ENCODE data around the gene RHOB. TPM values are rescaled to one million over a fixed set of nuclear protein-coding genes. Genes with fewer than 3 reads are reported as not detected.

The RHOB gene
- total RNA-seq, 1 donor from 2014 or later = 135 TPM

DNA sequence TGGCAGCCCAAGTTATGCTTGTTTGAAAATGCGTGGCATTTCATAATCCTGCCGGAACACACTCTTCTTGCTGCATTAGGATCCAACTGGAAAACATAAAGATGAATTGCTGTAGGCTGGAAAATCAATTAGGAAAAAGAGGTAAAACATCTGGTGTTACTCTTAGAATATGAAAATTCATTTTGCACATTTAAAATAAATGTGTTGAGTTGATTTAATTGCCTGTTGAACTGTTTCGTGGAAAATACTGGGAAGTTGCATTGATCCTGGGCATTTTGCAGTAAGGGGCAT lies 4.1 kb downstream of the RHOB start:
- no peak for DNase-seq
- Mint-ChIP-seq H3K27ac (ENCODE audit: unreplicated experiment) (no peak overlapping the region), H3K36me3 (ENCODE audit: unreplicated experiment) (no peaks in the 10 kb centered on the region), H3K4me1 (ENCODE audit: low read depth, unreplicated experiment) (peaks cover 15% of the 10 kb centered on the region), H3K9me3 (ENCODE audit: unreplicated experiment) (peaks cover 14% of the 10 kb centered on the region), H3K27me3 (ENCODE audit: unreplicated experiment) (peaks cover 21% of the 10 kb centered on the region), H3K4me3 (ENCODE audit: unreplicated experiment) (peak overlapping the region; percentile 60)
- TF ChIP-seq, protein P1, sequence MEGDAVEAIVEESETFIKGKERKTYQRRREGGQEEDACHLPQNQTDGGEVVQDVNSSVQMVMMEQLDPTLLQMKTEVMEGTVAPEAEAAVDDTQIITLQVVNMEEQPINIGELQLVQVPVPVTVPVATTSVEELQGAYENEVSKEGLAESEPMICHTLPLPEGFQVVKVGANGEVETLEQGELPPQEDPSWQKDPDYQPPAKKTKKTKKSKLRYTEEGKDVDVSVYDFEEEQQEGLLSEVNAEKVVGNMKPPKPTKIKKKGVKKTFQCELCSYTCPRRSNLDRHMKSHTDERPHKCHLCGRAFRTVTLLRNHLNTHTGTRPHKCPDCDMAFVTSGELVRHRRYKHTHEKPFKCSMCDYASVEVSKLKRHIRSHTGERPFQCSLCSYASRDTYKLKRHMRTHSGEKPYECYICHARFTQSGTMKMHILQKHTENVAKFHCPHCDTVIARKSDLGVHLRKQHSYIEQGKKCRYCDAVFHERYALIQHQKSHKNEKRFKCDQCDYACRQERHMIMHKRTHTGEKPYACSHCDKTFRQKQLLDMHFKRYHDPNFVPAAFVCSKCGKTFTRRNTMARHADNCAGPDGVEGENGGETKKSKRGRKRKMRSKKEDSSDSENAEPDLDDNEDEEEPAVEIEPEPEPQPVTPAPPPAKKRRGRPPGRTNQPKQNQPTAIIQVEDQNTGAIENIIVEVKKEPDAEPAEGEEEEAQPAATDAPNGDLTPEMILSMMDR (IDR thresholded peaks at IDR 0.05; ENCODE audit: partially characterized antibody, unreplicated experiment) = no peak

DNA sequence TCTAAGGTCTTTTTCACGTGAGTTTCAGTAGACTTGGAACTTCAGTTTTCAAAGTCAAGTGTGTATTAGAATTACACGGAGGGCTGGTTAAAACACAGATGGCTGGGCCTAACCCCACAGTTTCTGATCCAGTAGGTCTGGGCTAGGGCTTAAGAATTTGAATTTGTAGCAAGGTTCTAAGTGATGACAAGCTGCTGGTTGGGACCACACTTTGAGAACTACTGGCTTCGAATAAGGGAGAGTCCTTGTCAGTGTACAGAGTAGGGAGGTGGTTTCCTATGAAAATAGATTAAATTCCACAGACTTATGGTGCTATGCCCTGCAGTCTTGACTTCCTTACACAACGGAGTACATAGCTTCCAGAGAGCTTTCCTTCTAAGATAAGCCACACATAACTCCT lies 4.5 kb downstream of the RHOB start:
- Mint-ChIP-seq H3K4me1 (ENCODE audit: low read depth, unreplicated experiment) (peaks cover 15% of the 10 kb centered on the region), H3K27ac (ENCODE audit: unreplicated experiment) (no peak overlapping the region), H3K4me3 (ENCODE audit: unreplicated experiment) (peak overlapping the region; percentile 60)

DNA sequence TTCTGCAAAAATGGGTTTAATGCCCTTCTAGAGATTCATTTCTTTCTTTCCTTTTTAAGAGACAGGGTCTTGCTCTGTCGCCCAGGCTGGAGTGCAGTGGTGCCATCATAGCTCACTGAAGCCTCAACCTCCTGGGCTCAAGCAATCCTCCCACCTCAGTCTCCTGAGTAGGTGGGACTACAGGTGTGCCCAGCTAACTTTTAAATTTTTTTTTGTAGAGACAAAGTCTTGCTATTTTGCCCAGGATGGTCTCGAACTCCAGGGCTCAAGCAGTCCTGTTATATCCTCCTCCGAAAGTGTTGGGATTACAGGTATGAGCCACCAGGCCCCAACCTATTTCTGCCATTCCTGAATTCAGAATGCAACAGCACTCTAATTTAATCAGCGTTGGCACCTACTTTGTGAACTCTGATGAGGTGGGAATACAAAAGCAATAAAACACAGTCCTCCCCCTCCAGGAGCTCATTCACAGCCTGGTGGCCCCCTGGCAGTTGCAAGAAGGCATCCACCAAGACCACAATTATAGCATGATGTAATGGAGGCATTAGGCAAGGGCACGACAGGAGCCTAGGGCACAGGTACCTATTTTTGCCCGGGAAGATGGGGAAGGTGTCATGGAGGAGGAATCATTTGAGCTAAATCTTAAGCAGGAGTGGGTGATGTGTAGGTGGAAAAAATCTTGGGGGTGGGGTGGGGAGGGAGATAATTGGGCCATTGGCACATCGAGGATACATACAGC lies 5.1 kb downstream of the RHOB start:
- no peaks in the 10 kb centered on the region for H3K36me3 Mint-ChIP-seq (ENCODE audit: unreplicated experiment)
- no peak overlapping the region for H3K27ac Mint-ChIP-seq (ENCODE audit: unreplicated experiment)
- peaks cover 21% of the 10 kb centered on the region for H3K27me3 Mint-ChIP-seq (ENCODE audit: unreplicated experiment)
- no peak for DNase-seq
- no peak overlapping the region for H3K4me3 Mint-ChIP-seq (ENCODE audit: unreplicated experiment)
- peaks cover 15% of the 10 kb centered on the region for H3K4me1 Mint-ChIP-seq (ENCODE audit: low read depth, unreplicated experiment)
- peaks cover 10% of the 10 kb centered on the region for H3K9me3 Mint-ChIP-seq (ENCODE audit: unreplicated experiment)
- TF ChIP-seq, protein P1 (IDR thresholded peaks at IDR 0.05; ENCODE audit: partially characterized antibody, unreplicated experiment) = no peak

More for the DNA sequence above, 4.5 kb downstream of the RHOB start:
- Mint-ChIP-seq H3K9me3 (ENCODE audit: unreplicated experiment) (peaks cover 13% of the 10 kb centered on the region), H3K36me3 (ENCODE audit: unreplicated experiment) (no peaks in the 10 kb centered on the region), H3K27me3 (ENCODE audit: unreplicated experiment) (peaks cover 21% of the 10 kb centered on the region)
- no peak for DNase-seq
- TF ChIP-seq, protein P1 (IDR thresholded peaks at IDR 0.05; ENCODE audit: partially characterized antibody, unreplicated experiment) = no peak

DNA sequence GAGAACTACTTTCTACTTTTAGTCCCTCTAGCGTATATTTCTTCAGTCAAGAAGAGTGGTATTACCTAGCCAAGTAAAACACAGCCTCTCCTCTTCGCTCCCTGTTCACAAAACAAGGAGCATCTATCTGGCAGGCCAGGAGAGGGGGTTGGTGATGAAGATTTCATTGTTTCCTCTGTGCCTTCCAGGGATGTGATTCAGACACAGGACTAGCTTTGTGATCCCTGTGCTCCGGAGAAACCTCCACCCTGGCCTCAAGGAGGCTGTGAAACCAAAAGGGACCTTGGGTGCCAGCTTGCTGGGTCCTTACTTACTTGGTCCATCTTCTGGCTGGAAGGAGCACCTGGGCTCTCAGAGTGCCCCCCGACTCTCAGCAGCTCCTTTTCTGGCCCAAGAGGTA lies 5.7 kb downstream of the RHOB start:
- no peak overlapping the region for H3K27ac Mint-ChIP-seq (ENCODE audit: unreplicated experiment)
- peaks cover 10% of the 10 kb centered on the region for H3K9me3 Mint-ChIP-seq (ENCODE audit: unreplicated experiment)
- H3K36me3 Mint-ChIP-seq (ENCODE audit: unreplicated experiment) = no peaks in the 10 kb centered on the region
- peaks cover 18% of the 10 kb centered on the region for H3K27me3 Mint-ChIP-seq (ENCODE audit: unreplicated experiment)
- H3K4me3 Mint-ChIP-seq (ENCODE audit: unreplicated experiment) = no peak overlapping the region
- no peak for DNase-seq
- peaks cover 15% of the 10 kb centered on the region for H3K4me1 Mint-ChIP-seq (ENCODE audit: low read depth, unreplicated experiment)
- TF ChIP-seq, protein P1 (IDR thresholded peaks at IDR 0.05; ENCODE audit: partially characterized antibody, unreplicated experiment) = no peak

DNA sequence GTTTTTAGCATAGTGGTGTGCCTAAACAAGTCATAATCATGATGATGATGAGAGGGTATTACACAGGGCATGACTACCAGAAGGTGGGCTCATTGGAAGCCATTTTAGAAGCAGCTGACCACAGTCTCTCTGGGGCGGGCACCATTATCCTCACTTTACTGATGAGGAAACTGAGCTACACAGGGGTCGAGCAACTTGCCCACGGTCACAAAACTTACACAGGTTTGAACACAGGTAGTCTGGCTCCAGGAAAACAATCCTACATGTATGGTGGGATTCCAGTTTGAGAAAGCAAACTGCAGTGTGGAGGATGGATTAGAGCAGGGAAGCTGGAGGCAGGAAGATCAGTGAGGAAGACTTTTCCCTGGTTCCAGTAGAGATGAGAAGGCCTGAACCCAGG lies 6.2 kb downstream of the RHOB start:
- H3K9me3 Mint-ChIP-seq (ENCODE audit: unreplicated experiment) = peaks cover 10% of the 10 kb centered on the region
- H3K27ac Mint-ChIP-seq (ENCODE audit: unreplicated experiment) = no peak overlapping the region
- peaks cover 16% of the 10 kb centered on the region for H3K27me3 Mint-ChIP-seq (ENCODE audit: unreplicated experiment)
- H3K36me3 Mint-ChIP-seq (ENCODE audit: unreplicated experiment) = no peaks in the 10 kb centered on the region
- TF ChIP-seq, protein P1 (IDR thresholded peaks at IDR 0.05; ENCODE audit: partially characterized antibody, unreplicated experiment) = no peak
- H3K4me1 Mint-ChIP-seq (ENCODE audit: low read depth, unreplicated experiment) = peaks cover 15% of the 10 kb centered on the region
- DNase-seq = no peak
- H3K4me3 Mint-ChIP-seq (ENCODE audit: unreplicated experiment) = no peak overlapping the region
